NCI-H2227 (cell line): ENCODE data around the gene SIX2.
"Not testable (repeated sequence)": the region's sequence is repeated elsewhere in the genome, so short reads cannot be mapped to it uniquely, and the experiment has no call there.

Experiments used
- DNase-seq: peaks from one replicate; lab custom pipeline; 2025; ENCODE audit not compliant: unreplicated experiment; lab: John Stamatoyannopoulos, UW

SIX2 gene

DNA sequence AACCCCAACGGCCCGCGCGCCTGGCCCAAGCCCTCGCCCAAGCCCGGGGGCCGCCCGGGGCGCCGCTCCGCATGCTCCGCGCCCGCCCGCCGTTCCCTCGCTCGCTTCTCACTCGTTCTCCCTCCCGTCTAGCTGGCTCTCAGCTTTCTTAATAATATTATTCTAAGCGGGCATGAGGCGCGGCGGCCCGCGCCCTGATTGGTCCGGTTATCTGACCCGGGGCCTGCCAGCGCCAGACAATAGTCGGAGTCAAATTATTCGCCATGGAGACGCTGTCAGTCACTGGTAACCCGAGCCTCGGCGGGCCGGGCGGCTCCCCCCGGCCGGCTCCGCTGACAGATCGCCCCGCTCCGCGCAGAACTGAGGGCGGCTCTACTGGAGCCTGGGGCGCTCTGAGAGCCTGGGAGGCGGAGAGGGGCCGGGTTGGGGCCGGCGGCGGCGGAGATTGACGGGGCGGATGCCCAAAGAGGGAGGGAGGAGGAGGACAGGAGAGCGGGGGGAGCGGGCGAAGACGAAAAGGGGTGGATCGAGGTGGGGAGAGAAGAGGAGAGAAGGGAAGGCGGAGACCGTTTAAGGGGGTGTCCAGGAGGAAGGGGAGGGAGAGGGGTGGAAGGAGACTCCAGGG lies at the start of gene SIX2:
TSS of gene SIX2 (minus strand) at position 150 of the 625 bp plus-strand sequence. CDS start 342 bp downstream, outside the sequence.
- peak; percentile 98 for DNase-seq

DNA sequence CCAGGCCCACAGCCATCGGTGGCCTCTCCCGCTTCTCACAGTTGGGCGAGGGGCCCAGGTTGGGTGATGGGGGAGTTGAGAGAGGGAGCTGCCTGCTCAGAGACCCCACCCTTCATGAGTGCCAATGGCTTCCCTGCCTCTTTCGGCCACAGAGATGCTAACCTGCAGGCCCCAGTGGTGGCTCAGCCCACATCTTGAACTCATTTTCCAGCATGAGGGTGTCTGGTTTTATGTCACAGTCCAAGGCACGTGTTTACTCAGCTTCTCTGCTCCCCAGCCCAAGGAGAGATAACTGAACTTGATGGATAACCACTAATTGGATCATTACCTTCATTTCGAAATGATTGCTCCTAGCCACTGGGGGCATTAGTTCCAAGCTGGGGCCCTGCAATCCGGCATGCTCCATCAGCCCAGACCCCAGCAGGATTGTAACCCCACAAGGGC lies 45.9 kb upstream of the SIX2 start:
- no peak for DNase-seq

DNA sequence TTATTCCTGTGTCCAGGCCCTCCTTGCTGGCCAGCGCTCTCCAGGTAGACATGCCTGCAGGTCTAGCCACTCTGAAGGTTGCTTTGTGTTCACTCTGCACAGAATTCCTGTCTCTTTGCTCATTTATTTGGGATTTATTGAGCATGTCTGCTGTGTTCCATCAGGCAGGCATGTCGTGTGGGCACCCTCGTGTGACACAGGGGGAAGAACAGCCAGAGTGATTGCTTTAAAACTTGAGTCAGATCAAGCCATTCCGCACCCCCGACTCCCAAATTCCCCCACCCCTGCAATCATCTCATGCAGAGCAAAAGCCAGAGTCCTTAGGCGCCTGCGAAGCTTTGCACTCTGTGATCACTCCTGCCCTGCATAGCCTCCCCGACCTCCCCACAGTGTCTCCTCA lies 44.7 kb upstream of the SIX2 start:
- DNase-seq = no peak

DNA sequence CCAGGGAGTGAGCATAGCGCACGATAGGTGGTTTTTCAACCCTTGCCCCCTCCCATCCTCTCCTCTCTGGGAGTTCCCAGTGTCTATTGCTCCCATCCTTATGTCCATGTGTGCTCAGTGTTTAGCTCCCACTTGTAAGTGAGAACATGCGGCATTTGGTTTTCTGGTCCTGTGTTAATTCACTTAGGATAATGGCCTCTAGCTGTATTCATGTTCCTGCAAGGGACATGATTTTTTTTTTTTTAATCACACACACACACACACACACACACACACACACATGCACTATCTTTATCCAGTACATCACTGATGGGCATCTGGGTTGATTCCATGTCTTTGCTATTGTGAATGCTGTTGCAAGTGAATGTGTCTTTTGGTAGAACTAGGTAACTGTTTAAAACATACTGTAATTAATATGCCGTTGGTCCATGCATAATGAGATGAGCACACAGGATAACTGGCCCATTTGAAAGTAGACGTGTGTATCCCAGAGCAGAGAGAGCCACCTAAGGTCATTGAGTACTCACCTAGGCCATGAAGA lies 43.2 kb upstream of the SIX2 start:
- no peak for DNase-seq

DNA sequence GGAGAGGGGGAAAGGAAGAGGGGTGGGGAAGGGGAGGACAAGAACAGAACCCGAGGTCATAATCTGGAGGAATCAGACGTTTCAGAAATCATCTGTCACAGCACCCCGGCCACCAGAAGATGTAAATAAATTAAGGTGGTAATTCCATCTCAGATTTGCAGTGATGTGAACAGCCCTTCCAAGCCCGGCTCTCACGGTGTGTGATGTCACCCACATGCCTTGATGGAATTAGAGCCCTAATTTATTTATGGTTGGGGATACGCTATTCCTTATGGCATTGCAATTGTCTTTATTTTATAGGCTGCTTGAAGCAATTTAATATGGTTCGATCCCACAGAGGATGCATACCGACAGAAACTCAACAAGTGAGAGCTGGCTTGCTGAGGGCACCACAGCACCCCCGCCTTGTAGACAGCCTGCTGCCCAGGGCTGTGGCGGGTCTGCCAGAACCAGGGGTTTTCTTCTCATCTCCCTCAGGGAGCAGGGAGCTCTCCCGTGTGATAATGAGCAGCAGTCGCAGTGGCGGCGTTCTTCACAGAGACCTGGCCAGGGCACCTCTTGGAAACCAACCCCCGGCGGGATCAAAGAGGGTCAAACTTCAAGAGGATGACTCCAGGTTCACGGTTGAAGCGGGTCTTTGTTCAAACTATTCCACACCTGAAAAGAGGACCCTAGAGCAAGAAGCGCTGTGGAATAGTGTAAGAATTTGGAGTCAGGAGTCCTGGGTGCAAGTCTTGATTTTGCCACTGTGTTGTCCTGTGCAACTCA lies 40.5 kb upstream of the SIX2 start:
- DNase-seq = no peak

DNA sequence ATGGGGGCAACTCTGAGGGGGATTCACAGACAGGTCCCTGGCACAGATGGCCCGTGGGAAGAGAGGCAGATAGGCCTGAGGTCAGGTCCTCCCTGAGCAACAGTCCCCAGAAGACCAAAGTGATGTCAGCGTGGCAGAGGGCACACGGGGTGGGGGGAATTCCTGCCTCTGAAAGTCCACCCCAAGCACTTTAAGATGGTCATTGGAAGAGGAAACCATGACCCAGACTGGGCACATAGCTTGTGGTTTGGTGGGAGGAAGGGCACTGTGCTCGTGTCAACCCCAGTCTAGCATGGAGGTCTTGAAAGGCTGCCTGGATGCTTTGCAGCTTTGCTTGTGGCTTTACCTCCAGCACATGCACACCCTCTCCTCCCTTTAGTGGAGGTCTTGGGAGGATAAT lies 38.0 kb upstream of the SIX2 start:
- no peak for DNase-seq

DNA sequence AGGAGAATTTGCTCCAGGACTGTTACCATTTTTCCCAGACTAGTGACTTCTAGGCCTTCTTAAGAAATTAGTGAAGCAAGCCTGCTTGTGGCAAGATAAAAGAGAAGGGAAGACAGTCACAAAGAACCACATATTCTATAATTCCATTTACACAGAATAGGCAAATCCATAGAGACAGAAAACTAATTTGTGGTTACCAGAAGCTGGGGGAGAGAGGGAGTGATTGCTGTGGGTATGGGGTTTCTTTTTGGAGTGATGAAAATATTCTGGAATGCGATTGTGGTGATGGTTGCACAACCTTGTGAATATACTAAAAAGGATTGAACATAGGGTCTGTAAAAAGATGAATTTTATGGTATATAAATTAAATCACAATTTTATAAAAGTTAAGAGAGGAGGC lies 37.5 kb upstream of the SIX2 start:
- no peak for DNase-seq

DNA sequence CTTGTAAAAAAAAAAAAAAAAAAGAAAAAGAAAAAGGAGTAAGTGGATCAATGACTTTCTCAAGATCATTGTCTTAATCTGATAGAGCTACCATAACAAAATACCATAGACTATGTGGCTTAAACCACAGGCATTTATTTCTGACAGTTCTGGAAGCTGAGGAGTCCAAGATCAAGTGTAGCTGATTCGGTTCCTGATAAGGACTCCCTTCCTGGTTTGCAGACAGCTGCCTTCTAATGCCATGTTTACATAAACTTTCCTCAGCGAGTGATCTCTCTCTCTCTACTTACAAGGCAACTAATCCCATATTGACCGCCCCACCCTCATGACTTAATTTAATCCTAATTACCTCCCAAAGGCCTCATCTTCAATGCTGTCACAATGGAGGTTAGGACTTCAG lies 36.5 kb upstream of the SIX2 start:
- DNase-seq = no peak

DNA sequence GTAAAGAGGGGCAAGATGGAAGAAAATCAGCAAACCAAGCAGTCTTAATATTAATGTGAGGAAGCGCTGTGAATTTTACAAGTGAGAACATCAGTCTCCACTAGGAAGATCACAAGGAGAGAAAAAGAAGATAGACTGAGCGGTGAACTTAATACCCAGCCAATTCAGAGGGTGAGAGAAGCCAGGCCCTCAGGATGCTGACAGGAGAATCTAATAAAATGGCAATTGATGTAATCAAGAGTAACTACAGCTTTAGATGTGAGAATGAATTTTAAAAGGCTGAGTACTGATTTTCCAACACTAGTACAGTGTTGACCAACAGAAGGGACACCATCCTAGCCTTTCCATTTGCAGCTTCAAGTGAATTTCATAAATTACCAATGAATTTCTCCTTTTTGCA lies 35.7 kb upstream of the SIX2 start:
- DNase-seq = no peak

DNA sequence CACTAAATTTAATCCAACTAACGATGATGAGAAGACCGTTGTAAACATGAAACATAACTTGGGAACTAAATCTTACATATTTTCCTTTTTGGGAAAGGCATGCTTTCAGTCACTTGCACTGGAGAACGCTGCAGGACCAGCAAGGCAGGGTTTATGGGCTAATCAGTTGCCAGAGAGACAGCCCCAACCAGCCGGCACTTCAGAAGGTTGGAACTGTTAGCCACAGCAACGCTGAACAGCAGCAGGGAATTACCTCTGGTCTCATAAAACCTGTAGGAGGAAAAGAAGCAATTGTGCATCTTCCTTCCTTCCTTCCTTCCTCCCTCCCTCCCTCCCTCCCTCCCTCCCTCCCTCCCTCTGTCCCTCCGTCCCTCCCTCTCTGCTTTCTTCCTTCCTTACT lies 33.9 kb upstream of the SIX2 start:
- no peak for DNase-seq

DNA sequence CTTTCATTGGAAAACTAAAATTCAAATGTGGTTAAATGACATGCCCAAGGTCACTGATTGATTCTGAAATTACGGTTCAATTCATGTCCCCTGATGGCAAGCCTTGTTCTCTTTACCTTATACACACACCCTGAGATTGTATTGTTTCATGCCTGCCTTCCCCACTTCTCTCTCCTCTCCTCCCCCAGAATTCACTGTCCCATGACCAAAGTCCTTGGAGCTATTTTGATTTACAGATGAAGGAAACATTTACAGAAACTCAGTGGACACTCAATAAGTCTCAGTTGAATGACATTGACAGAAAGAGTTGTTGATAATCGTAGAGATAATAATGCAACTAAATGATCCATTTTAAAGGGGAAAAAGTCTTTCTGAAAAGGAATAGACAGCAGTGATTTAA lies 33.1 kb upstream of the SIX2 start:
- DNase-seq = no peak

DNA sequence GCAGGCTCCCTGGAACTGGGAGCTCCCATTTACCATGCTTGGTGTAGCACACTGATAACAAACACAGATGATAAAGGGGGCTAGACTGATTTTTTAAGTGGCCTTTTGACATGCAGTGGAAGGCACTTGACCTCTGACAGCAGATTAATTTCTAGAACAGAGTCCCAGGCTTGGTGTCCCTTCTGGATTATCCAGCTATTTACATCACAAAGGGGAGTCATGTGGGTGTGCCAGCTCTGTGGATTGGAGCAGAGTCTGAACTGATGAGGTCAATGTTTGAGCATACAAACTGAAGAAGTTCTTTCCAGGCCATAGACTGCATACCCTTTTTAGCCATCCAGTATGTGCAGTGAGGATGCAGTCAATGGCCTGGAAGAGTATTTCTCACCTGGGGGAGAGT lies 31.5 kb upstream of the SIX2 start:
- DNase-seq = no peak

DNA sequence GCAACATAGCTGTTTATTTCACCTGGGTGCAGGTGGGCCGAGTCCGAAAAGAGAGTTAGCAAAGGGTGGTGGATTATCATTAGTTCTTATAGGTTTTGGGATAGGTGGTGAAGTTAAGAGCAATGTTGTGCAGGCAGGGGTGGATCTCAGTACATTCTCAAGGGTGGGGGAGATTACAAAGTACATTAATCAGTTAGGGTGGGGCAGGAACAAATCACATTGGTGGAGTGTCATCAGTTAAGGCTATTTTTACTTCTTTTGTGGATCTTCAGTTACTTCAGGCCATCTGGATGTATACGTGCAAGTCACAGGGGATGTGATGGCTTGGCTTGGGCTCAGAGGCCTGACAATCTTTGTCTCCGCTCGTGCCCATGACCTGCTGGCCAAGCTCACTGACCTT lies 30.6 kb upstream of the SIX2 start:
- not testable (repeated sequence) for DNase-seq

DNA sequence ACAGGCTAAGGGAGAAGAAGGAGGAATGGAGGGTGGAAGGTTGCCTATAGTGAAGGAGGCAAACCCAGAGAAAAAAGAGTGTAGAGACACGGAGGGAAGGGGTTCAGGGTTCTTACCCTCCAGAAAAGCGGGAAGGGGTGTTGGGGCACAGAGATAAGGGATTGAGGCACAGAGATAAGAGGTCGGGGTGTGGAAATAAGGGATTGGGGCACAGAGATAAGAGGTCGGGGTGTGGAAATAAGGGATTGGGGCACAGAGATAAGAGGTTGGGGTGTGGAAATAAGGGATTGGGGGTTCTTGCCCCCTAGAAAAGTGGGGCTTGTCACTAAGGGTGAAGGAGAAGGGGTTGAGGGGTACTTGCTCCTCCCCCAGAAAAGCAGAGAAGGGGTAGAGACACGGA lies 29.6 kb upstream of the SIX2 start:
- DNase-seq = not testable (repeated sequence)

DNA sequence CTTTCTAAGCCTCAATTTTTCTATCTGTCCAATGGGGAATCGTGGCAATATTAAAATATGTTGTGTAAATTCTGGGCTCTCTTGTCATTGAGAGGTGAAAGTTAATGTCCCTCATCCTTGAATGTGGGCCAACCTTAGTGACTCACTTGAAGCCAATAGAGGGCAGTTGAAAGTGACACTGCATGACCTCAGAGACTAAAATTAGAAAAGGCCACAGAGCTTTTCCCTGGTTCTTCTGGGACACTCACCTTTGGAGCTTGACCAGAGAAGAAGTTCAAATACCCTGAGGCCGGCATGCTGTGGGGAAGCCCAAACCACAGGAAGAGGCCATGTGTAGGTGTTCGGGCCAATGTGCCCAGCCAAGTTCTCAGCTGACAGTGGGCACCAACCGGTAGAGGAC lies 24.1 kb upstream of the SIX2 start:
- no peak for DNase-seq

DNA sequence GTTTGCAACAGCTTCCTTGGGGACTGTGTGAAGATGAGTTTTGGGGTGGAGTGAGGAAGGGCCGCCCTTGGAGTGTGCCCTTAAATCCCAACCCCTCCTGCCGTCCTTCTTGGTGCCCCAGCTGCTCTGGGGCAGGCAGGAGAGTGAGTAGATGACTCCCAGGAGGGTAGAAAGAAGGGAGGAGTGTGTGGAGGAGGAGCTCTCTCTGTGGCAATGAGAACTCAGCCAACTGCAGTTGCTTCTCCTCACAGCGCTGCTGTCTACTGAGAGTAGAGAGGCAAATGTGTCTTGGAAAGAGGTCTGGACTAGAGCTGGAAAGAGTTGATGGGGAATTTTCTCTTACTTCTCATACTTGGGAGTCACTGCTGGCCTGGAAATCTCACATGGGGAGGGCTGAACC lies 21.8 kb upstream of the SIX2 start:
- no peak for DNase-seq

DNA sequence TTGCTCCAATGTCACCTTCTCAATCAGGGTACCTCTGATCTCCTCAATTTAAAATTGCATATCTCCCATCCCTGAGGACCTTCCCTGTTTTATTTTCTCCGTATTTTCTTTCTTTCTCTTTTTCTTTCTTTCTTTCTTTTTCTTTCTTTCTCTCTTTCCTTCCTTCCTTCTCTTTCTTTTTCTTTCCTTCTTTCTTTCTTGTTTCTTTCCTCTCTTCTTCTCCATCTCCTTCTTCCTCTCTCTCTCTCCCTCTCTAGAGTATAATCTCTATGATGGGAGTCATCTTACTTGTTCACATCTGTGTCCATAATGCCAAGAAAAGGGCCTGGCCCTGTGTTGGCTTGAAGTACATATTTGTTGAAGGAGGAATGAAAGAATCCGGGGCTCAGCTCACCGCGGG lies 21.3 kb upstream of the SIX2 start:
- no peak for DNase-seq

DNA sequence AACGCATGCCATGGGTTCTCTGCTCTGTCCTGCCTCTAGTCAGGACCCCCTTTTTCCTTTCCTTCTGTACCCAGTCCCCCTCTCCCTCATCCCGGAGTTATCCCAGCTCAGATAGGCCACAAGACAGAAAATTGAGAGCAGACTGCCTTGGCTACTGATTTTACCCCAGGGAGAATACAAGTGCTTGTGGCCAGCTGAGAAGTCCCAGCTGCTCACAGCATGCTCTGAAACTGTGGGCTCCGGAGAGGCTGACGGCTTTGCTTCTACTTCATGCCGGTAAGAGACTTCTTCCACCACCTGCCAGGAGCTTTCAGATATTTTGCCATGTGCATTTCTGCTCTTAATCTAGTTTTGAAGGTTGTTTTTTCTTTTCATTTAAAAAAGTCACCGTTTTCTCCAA lies 20.0 kb upstream of the SIX2 start:
- no peak for DNase-seq

DNA sequence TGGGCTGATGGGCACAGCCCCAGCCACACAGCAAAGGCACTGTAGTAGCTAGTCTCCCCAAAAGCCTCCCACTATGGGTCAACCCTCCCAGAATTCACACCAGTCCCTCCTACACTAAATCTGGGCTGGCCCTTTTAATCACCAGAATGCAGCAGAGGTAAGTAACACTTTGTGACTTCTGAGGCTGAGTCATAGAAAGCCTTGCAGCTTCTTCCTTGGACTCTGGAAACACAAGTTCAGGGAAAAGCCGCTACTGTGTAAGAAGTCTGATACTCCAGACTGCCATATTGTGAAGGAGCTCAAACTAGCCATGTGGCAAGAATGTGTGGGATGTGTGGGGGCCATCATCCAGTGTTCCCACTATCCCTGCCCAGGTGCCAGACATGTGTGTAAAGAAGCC lies 19.0 kb upstream of the SIX2 start:
- no peak for DNase-seq

DNA sequence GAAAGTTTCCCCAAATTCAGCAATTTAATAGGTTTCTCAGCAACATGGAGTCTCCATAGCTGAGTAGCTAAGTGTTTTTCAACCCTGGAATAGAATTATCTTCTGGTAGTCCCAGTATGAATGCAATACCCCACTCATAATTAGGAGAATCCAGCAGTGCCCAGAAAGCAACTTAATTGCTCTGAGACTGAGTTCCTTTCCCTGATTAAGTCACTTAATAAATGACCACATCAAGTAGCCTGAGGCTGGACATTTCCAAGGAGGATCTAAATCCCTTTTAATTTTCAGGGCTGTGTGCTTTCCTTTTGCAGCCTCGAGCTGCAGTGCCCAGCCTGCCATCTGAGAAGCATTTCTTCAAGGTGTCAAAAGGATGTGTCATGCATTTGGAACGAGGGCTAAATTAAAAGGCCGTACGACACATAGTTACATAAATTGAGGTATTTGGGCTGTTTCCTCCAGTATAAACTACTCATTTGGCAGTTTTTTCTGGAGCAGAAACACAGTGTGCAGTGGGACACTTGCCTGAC lies 17.7 kb upstream of the SIX2 start:
- DNase-seq = no peak

DNA sequence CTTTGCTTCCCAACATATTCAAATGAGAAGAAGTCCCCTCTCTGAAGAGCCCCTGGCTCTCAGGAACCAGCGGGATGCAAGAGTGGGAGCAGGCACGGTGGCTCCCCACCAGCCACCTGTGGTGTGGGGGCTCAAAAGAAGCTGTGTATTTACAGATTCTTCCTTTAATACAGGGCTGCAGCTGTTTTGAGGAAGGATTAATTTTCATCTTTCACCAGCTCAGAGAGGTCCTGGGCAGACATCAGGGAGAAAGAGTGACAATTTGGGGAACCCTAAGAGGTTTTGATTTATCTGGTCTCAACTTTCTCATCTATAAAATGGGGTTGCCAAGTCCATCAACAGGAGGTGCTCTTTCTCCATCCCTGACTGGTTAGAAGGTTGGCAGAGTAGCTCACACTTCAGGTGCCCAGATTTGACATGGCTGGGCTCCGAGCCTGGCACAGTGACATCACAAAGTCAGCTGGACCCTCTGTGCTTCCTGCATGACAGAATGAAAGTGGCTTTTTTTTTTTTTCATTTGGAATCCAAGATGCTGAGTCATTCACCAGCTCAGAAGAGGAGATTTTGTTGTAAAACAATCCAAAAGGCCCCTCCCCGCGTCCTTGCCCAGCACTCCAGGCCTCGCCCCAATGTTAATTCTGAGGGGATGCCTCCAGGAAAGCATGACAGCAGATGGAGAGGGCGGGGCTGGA lies 15.5 kb upstream of the SIX2 start:
- DNase-seq = no peak

DNA sequence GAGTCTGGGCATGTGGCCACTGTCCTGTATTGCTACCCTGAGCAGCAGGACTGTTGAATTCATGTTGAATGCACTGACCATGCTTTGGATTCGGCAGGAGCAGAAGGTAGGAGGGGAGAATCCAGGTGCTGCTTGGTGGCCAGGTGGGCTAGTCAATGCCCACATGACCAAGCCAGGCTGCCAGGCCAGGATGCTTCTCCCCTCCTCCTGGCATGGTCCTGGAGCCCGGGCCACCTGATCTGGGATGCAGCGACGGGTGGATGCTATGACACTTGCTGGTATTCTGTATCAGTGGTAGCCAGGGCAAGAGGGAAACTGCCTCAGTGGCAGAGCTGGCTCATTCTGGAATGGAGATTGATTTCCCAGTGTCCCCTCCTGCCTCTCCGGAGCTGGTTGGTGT lies 14.8 kb upstream of the SIX2 start:
- no peak for DNase-seq
